Measurements from ENCODE around the gene LRTM2.

GRCh38 chr12:1844223-1844622 lies 23.9 kb downstream of the LRTM2 start:
- TF ChIP-seq POLR2A (IDR thresholded peaks at IDR 0.05) (no peak), CTCF (IDR thresholded peaks at IDR 0.05) (no peak)
